KG1 (cell line): ENCODE results near the gene MAP1LC3B2.
A peak's percentile ranks its signal among the peaks of the same experiment; 100 is the strongest.

Experiments used
- DNase-seq: peaks from one replicate; lab custom pipeline; 2025; lab: John Stamatoyannopoulos, UW

The MAP1LC3B2 gene

GRCh38 chr12:116595672-116596071, 36.5 kb downstream of the MAP1LC3B2 start:
- DNase-seq: no peak

- no peak for DNase-seq
These were observed 38.7 kb downstream of the MAP1LC3B2 start for GRCh38 chr12:116597886-116598285.

GRCh38 chr12:116598311-116599284, 39.4 kb downstream of the MAP1LC3B2 start:
- DNase-seq: no peak

GRCh38 chr12:116599285-116600136, 40.3 kb downstream of the MAP1LC3B2 start:
- no peak for DNase-seq

- no peak for DNase-seq
These were observed 42.1 kb downstream of the MAP1LC3B2 start for GRCh38 chr12:116600959-116601918.

- no peak for DNase-seq
These were observed 43.0 kb downstream of the MAP1LC3B2 start for GRCh38 chr12:116601933-116602810.

- DNase-seq: no peak
These were observed 44.5 kb downstream of the MAP1LC3B2 start for GRCh38 chr12:116603546-116604177.

GRCh38 chr12:116604178-116604895, 45.2 kb downstream of the MAP1LC3B2 start:
- DNase-seq: no peak

- no peak for DNase-seq
These were observed 45.9 kb downstream of the MAP1LC3B2 start for GRCh38 chr12:116604951-116605641.

- DNase-seq: no peak
These were observed 47.2 kb downstream of the MAP1LC3B2 start for GRCh38 chr12:116606397-116606796.

GRCh38 chr12:116607039-116607438, 47.9 kb downstream of the MAP1LC3B2 start:
- no peak for DNase-seq

GRCh38 chr12:116609319-116610114, 50.3 kb downstream of the MAP1LC3B2 start:
- peak; percentile 23 for DNase-seq

GRCh38 chr12:116610971-116611541, 51.9 kb downstream of the MAP1LC3B2 start:
- DNase-seq: no peak

GRCh38 chr12:116612436-116612835, 53.3 kb downstream of the MAP1LC3B2 start:
- DNase-seq: no peak

- no peak for DNase-seq
These were observed 54.1 kb downstream of the MAP1LC3B2 start for GRCh38 chr12:116613256-116613655.

- DNase-seq: no peak
These were observed 55.2 kb downstream of the MAP1LC3B2 start for GRCh38 chr12:116614194-116614915.
